ENCODE data around the gene NCOA4.

The NCOA4 gene

GRCh38 chr10:46030091-46030937 is at the start of gene NCOA4:
TSS of gene NCOA4 (minus strand) at chr10:46030623. CDS start at chr10:46016680, 13,943 bp downstream.
- Mint-ChIP-seq H3K27me3 (peaks cover 2% of the 10 kb centered on the region), H3K4me3 (peak within 1 kb of the TSS; percentile 96), H3K4me1 (ENCODE audit: low read depth) (peaks cover 49% of the 10 kb centered on the region), H3K27ac (peak within 1 kb of the TSS; percentile 98), H3K36me3 (ENCODE audit: low read depth) (peaks cover 41% of the 10 kb centered on the region), H3K9me3 (no peaks in the 10 kb centered on the region)
- DNase-seq, result peak; percentile 93

- no peak overlapping the region for H3K4me3 Mint-ChIP-seq
- peaks cover 17% of the 10 kb centered on the region for H3K4me1 Mint-ChIP-seq (ENCODE audit: low read depth)
- DNase-seq, result no peak
- H3K27ac Mint-ChIP-seq, result no peak overlapping the region
- peaks cover 2% of the 10 kb centered on the region for H3K9me3 Mint-ChIP-seq
- no peaks in the 10 kb centered on the region for H3K27me3 Mint-ChIP-seq
- no peaks in the 10 kb centered on the region for H3K36me3 Mint-ChIP-seq (ENCODE audit: low read depth)
Observed at GRCh38 chr10:46079831-46080585, 49.6 kb upstream of the NCOA4 start.

- H3K36me3 Mint-ChIP-seq (ENCODE audit: low read depth), result no peaks in the 10 kb centered on the region
- H3K27me3 Mint-ChIP-seq, result no peaks in the 10 kb centered on the region
- peaks cover 17% of the 10 kb centered on the region for H3K4me1 Mint-ChIP-seq (ENCODE audit: low read depth)
- H3K4me3 Mint-ChIP-seq, result no peak overlapping the region
- DNase-seq, result no peak
- peaks cover under 1% of the 10 kb centered on the region for H3K9me3 Mint-ChIP-seq
- H3K27ac Mint-ChIP-seq, result no peak overlapping the region
Observed at GRCh38 chr10:46077731-46078413, 47.4 kb upstream of the NCOA4 start.

- Mint-ChIP-seq H3K4me3 (no peak overlapping the region), H3K27ac (no peak overlapping the region), H3K4me1 (ENCODE audit: low read depth) (peaks cover 17% of the 10 kb centered on the region), H3K9me3 (no peaks in the 10 kb centered on the region), H3K36me3 (ENCODE audit: low read depth) (no peaks in the 10 kb centered on the region), H3K27me3 (no peaks in the 10 kb centered on the region)
- DNase-seq, result no peak
Observed at GRCh38 chr10:46077141-46077554, 46.7 kb upstream of the NCOA4 start.

- no peaks in the 10 kb centered on the region for H3K36me3 Mint-ChIP-seq (ENCODE audit: low read depth)
- H3K9me3 Mint-ChIP-seq, result no peaks in the 10 kb centered on the region
- peaks cover 14% of the 10 kb centered on the region for H3K4me1 Mint-ChIP-seq (ENCODE audit: low read depth)
- no peak for DNase-seq
- no peaks in the 10 kb centered on the region for H3K27me3 Mint-ChIP-seq
- H3K27ac Mint-ChIP-seq, result no peak overlapping the region
- H3K4me3 Mint-ChIP-seq, result no peak overlapping the region
Observed at GRCh38 chr10:46075869-46076268, 45.4 kb upstream of the NCOA4 start.

- Mint-ChIP-seq H3K27ac (no peak overlapping the region), H3K36me3 (ENCODE audit: low read depth) (no peaks in the 10 kb centered on the region)
Observed at GRCh38 chr10:46074196-46074946, 43.9 kb upstream of the NCOA4 start.

GRCh38 chr10:46073564-46073963 is 43.1 kb upstream of the NCOA4 start:
- Mint-ChIP-seq H3K4me1 (ENCODE audit: low read depth) (peaks cover 15% of the 10 kb centered on the region), H3K36me3 (ENCODE audit: low read depth) (no peaks in the 10 kb centered on the region), H3K27ac (no peak overlapping the region), H3K27me3 (no peaks in the 10 kb centered on the region), H3K4me3 (no peak overlapping the region), H3K9me3 (no peaks in the 10 kb centered on the region)
- DNase-seq, result no peak

More at GRCh38 chr10:46074196-46074946, 43.9 kb upstream of the NCOA4 start:
- no peak overlapping the region for H3K4me3 Mint-ChIP-seq
- H3K4me1 Mint-ChIP-seq (ENCODE audit: low read depth), result peaks cover 15% of the 10 kb centered on the region
- no peak for DNase-seq
- no peaks in the 10 kb centered on the region for H3K9me3 Mint-ChIP-seq
- no peaks in the 10 kb centered on the region for H3K27me3 Mint-ChIP-seq

- no peak overlapping the region for H3K4me3 Mint-ChIP-seq
- no peaks in the 10 kb centered on the region for H3K27me3 Mint-ChIP-seq
- H3K4me1 Mint-ChIP-seq (ENCODE audit: low read depth), result peaks cover 3% of the 10 kb centered on the region
- no peak overlapping the region for H3K27ac Mint-ChIP-seq
- no peaks in the 10 kb centered on the region for H3K9me3 Mint-ChIP-seq
- no peak for DNase-seq
- no peaks in the 10 kb centered on the region for H3K36me3 Mint-ChIP-seq (ENCODE audit: low read depth)
Observed at GRCh38 chr10:46070749-46071148, 40.3 kb upstream of the NCOA4 start.

GRCh38 chr10:46069771-46070463 is 39.5 kb upstream of the NCOA4 start:
- H3K27me3 Mint-ChIP-seq, result no peaks in the 10 kb centered on the region
- DNase-seq, result no peak
- H3K4me1 Mint-ChIP-seq (ENCODE audit: low read depth), result peaks cover 3% of the 10 kb centered on the region
- no peaks in the 10 kb centered on the region for H3K36me3 Mint-ChIP-seq (ENCODE audit: low read depth)
- no peak overlapping the region for H3K4me3 Mint-ChIP-seq
- no peak overlapping the region for H3K27ac Mint-ChIP-seq
- no peaks in the 10 kb centered on the region for H3K9me3 Mint-ChIP-seq

GRCh38 chr10:46068905-46069304 is 38.5 kb upstream of the NCOA4 start:
- no peak for DNase-seq
- peaks cover 3% of the 10 kb centered on the region for H3K4me1 Mint-ChIP-seq (ENCODE audit: low read depth)
- no peak overlapping the region for H3K4me3 Mint-ChIP-seq
- no peaks in the 10 kb centered on the region for H3K27me3 Mint-ChIP-seq
- no peaks in the 10 kb centered on the region for H3K9me3 Mint-ChIP-seq
- H3K27ac Mint-ChIP-seq, result no peak overlapping the region
- H3K36me3 Mint-ChIP-seq (ENCODE audit: low read depth), result no peaks in the 10 kb centered on the region

GRCh38 chr10:46068117-46068516 is 37.7 kb upstream of the NCOA4 start:
- Mint-ChIP-seq H3K4me1 (ENCODE audit: low read depth) (peaks cover 3% of the 10 kb centered on the region), H3K4me3 (no peak overlapping the region), H3K27ac (no peak overlapping the region), H3K9me3 (no peaks in the 10 kb centered on the region), H3K27me3 (no peaks in the 10 kb centered on the region), H3K36me3 (ENCODE audit: low read depth) (no peaks in the 10 kb centered on the region)
- no peak for DNase-seq

- no peaks in the 10 kb centered on the region for H3K27me3 Mint-ChIP-seq
- no peaks in the 10 kb centered on the region for H3K36me3 Mint-ChIP-seq (ENCODE audit: low read depth)
- H3K4me1 Mint-ChIP-seq (ENCODE audit: low read depth), result no peaks in the 10 kb centered on the region
- DNase-seq, result no peak
- no peak overlapping the region for H3K27ac Mint-ChIP-seq
- H3K9me3 Mint-ChIP-seq, result no peaks in the 10 kb centered on the region
- no peak overlapping the region for H3K4me3 Mint-ChIP-seq
Observed at GRCh38 chr10:46064269-46064817, 33.9 kb upstream of the NCOA4 start.

- no peaks in the 10 kb centered on the region for H3K4me1 Mint-ChIP-seq (ENCODE audit: low read depth)
- no peaks in the 10 kb centered on the region for H3K9me3 Mint-ChIP-seq
- H3K36me3 Mint-ChIP-seq (ENCODE audit: low read depth), result no peaks in the 10 kb centered on the region
- no peak overlapping the region for H3K27ac Mint-ChIP-seq
- no peaks in the 10 kb centered on the region for H3K27me3 Mint-ChIP-seq
- H3K4me3 Mint-ChIP-seq, result no peak overlapping the region
- DNase-seq, result no peak
Observed at GRCh38 chr10:46062723-46063428, 32.5 kb upstream of the NCOA4 start.

All from activated T-cell treated with anti-CD3 and anti-CD28 coated beads, Interleukin-2, amount 50 U/mL, for 24 hours (primary cell).